HG03139 (cell line): ENCODE data around the gene IRF1.
"Not testable (repeated sequence)": the region's sequence is repeated elsewhere in the genome, so short reads cannot be mapped to it uniquely, and the experiment has no call there.

ENCODE experiments used
- ATAC-seq: cut with Tn5 transposase; IDR thresholded peaks from one replicate; pipeline ENCODE4 v1.9.1; 2021; ENCODE audit not compliant: unreplicated experiment

The IRF1 gene

GRCh38 chr5:132439521-132440089 is 51.0 kb downstream of the IRF1 start:
- no peak for ATAC-seq

- no peak for ATAC-seq
Measured at GRCh38 chr5:132438917-132439316, 51.7 kb downstream of the IRF1 start.

- ATAC-seq, result not testable (repeated sequence)
Measured at GRCh38 chr5:132438267-132438645, 52.3 kb downstream of the IRF1 start.

- peak; percentile 82 for ATAC-seq
Measured at GRCh38 chr5:132437604-132438266, 52.8 kb downstream of the IRF1 start.

GRCh38 chr5:132436936-132437335 is 53.6 kb downstream of the IRF1 start:
- ATAC-seq, result no peak

- no peak for ATAC-seq
Measured at GRCh38 chr5:132435886-132436285, 54.7 kb downstream of the IRF1 start.

- no peak for ATAC-seq
Measured at GRCh38 chr5:132435447-132435846, 55.1 kb downstream of the IRF1 start.

GRCh38 chr5:132434416-132435286 is 55.9 kb downstream of the IRF1 start:
- ATAC-seq, result no peak

- ATAC-seq, result no peak
Measured at GRCh38 chr5:132433141-132433540, 57.4 kb downstream of the IRF1 start.

- ATAC-seq, result no peak
Measured at GRCh38 chr5:132431632-132432031, 58.9 kb downstream of the IRF1 start.
